ENCODE data around the gene GLA.

DNA sequence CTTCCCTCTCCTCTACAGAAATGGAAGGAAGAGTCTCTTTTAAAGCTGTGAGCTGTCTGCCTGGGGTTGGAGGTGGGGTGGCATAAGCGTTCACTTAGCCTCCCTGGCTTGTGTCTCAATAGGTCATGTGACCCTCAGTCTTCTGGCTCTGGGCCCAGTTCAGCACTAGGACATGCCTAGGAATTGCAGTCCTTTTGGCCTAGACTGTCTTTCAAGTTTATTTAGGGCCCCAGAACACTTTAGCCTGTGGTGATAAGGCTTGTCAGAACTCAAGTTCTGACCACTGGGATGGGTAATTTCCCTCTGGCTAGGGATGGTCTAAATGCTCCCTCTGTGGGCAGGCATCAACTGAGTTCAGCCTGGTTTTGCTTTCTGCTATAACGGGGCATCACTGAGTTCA lies 43.2 kb upstream of the GLA start:
- TF ChIP-seq, protein P1, sequence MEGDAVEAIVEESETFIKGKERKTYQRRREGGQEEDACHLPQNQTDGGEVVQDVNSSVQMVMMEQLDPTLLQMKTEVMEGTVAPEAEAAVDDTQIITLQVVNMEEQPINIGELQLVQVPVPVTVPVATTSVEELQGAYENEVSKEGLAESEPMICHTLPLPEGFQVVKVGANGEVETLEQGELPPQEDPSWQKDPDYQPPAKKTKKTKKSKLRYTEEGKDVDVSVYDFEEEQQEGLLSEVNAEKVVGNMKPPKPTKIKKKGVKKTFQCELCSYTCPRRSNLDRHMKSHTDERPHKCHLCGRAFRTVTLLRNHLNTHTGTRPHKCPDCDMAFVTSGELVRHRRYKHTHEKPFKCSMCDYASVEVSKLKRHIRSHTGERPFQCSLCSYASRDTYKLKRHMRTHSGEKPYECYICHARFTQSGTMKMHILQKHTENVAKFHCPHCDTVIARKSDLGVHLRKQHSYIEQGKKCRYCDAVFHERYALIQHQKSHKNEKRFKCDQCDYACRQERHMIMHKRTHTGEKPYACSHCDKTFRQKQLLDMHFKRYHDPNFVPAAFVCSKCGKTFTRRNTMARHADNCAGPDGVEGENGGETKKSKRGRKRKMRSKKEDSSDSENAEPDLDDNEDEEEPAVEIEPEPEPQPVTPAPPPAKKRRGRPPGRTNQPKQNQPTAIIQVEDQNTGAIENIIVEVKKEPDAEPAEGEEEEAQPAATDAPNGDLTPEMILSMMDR (IDR thresholded peaks at IDR 0.05; ENCODE audit: low read depth, low read length) = no peak
- TF ChIP-seq EZH2phosphoT487 (IDR thresholded peaks at IDR 0.05; ENCODE audit: low read depth) = no peak

Measured in OCI-LY3 (cell line).